HG02623 (cell line): ENCODE measurements around the gene RASAL1.
A peak's percentile ranks its signal among the peaks of the same experiment; 100 is the strongest.

ENCODE experiments used
- ATAC-seq: cut with Tn5 transposase; IDR thresholded peaks from one replicate; pipeline ENCODE4 v1.9.1; 2021; ENCODE audit warnings: moderate library complexity; ENCODE audit not compliant: unreplicated experiment

The RASAL1 gene

DNA sequence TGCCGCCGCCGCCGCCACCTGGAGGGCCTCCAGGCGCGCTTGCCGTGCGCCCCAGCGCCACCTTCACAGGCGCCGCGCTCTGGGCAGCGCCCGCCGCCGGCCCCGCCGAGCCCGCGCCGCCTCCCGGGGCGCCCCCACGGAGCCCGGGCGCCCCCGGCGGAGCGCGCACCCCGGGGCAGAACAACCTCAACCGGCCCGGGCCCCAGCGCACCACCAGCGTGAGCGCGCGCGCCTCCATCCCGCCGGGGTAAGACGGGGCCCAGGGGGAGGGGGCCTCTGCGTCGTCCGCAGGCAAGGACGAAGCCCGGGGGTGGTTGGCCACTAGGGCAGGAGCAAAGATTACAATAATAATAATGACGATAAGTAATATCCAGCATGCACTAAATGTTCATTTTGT, 57.7 kb downstream of the RASAL1 start:
- no peak for ATAC-seq

DNA sequence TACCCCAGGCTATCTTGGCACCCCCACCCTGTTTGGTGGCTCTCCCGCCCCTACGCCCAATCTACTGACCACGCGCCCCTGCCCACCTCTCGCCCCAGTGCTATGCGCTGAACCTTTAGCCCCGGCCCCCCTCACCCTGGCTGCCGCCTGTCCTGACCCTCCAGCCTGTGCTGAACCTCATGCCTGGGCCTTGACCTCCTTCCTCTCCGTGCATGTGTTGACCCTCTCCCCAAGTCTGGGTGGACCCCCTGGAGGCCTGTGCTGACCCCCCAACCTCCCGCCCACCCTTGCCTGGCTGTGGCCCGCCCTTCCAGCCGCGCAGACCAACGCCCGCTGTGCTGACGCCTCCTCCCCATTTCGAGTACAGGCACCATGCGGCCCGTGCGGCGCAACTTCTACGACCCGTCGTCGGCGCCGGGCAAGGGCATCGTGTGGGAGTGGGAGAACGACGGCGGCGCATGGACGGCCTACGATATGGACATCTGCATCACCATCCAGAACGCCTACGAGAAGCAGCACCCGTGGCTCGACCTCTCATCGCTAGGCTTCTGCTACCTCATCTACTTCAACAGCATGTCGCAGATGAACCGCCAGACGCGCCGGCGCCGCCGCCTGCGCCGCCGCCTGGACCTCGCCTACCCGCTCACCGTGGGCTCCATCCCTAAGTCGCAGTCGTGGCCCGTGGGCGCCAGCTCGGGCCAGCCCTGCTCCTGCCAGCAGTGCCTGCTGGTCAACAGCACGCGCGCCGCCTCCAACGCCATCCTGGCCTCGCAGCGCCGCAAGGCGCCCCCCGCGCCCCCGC, 58.3 kb downstream of the RASAL1 start:
- no peak for ATAC-seq

DNA sequence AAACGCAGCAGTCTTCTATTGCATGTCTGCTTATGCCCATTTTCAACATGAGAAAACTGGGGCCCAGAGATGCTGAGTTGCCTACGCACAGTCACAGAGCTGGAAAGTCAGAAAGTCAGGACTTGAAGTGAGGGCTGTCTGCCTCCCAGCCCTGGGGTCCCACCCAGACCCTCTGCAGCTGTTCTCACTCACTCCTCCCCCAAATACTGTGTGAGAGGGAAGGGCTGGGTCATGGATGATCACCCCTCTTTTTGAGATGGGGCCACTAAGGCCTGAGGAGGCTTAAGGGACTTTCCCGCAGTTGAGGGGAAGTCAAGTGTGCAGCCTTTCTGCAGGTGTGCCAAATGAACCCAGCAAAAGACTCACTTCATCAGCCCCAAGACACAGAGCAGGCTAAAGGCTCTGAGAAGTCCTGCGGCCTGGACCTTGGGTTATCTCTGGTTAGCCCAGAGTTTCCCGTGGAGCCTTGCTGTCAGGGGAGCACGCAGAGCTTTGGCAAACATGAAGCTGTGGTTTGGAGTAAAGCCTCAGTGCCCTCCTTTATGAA, 60.4 kb downstream of the RASAL1 start:
- peak; percentile 83 for ATAC-seq

DNA sequence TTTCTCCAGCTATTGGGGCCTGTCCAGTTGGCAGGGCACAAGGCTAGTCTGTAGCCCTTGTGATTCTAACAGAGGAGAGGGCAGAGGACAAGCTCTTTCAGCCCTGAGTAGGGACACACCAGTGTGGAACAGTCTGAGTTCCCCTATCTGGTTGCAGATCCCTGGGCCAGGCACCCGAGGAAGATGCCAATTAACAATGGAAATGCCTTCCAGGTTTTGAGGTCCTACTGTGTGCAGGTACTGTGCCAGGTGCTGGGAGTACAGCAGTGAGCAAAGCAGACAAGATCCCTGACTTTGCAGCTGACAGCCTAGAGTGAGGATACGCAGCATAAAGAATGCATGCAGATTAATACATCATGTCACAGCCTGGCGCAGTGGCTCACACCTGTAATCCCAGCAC, 62.0 kb downstream of the RASAL1 start:
- ATAC-seq = no peak

DNA sequence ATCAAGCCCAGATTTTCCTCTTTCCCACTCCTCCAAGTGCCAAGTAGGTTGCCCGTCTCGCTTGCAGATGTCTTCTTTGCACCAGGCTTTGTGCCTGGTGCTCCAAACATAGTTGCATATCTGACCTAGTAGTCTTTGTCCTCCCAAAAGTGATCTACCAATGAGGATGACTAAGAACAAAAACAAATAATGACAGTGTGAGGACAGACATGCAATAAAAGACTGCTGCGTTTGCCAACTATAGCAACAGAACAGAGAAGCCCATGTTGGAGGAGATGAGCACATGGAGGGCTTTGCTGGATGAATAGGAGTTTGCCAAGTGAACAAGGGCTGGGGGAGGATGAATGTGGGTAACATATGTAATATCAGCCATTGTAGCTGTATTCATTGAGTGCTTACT, 63.4 kb downstream of the RASAL1 start:
- ATAC-seq = no peak

DNA sequence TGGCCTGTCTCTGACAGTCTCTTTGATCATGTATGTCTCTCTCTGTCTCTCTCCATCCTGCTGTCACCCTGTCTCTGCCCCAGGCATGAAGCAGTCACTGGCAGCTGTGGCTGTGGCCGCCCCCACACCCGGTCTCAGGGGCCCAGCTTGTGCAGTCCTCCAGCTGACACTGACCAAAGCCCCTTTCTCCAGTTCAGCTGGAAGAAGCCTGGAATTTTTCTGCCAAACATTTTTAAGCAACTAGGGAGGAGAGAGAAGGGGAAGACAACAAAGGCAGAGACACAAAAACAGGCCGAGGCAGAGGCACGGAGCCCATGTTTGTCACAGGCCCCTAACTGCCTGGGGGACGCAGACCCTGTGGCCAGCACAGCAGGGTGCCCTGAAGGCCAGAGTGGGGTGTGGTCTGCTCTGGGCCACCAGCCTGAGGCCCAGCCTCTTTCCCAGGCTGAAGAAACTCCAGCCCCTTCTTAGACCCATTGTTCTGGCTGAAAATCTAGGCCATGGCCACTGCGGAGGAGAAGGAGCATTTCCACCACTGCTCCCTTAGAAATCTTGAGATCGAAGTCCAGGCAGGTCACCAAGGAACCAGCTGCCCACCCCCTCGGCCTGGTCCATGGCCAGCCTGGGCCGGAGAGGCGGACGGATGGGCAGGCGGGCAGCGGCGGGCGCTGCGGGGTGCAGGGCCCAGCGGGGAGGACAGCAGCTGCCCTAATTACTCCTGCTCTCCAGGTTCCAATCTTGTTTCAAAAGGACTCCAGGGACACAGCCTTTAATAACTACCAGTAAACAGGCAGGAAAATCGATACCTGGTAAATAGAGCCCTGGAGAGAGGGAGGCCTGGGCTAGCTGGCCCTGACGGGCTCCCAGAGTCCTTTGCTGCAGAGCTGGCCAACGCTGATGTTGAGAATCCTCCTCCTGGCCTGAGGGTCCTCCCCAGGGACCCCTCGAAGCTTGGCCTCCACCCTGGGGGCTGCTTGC, 64.1 kb downstream of the RASAL1 start:
- ATAC-seq = no peak

DNA sequence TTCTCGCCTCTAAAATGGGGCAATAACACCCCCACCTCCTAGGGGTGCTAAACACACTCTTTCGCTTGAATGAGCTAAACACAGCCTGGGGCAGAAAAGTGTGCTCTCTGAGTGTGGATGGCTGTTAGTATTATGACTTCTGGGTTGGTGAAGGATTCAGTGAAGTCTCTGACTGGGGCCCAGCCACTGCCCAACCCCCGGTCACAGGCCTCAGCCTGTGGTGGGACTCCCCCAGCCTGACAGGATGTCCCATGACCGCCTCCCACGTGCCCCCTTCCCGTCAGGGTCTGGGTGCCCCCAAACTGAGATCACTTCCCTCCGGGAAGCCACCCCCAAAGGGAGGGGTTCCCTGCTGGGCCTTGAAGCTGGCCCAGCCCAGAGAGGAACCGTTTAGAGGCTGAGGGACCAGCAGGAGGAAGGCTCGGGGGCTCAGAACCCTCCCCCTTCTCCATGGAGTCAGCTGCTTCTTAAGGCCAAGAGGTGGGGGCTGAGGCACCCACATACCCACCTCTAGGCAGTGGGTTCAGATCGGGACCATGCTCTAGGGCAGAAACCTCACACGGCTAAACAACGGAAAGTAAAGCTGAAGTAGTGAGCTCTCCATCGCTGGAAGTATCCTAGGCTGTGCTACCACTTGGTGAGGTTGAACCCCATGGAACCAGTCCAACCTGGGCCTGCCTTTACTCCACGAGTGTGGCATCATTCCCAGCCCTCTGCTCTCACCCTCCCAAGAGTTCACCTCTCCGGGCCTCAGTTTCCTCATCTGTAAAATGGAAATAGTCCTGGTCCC, 65.2 kb downstream of the RASAL1 start:
- ATAC-seq = no peak

DNA sequence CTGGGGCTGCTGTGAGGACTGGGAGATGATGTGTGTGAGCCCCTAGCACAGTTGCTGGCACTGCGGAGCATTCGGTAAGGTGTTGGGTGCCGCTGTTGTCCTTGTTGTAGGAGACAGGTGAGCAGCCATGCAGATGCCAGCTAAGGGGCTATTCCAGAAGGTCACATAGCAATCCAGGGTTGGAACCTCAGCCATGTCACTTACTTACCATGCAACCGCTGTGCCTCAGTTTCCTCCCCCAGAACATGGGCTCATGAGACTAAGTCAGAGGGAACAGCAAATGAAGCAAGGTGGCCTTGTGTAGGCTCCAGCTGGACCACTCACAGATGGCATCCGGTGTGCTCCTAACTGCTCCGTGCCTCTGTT, 65.8 kb downstream of the RASAL1 start:
- no peak for ATAC-seq

DNA sequence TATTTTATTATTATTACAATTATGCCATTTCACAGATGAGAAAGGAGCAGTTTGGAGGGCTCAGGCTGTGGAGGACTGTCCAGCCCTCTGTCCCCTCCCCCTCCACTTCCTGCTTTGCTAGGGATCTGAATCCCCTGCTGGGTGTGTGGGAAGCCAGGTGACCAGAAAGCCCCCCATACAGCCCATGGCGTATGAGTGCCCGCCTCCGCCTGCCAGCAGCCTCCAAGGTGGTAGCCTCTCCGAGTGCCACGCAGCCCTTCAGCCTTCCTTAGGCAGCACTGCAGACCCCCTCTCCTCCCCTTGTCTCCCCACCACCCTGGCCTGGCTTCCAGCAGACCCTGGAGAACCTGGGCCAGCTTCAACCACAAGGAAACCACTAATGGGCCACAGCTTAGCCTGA, 66.4 kb downstream of the RASAL1 start:
- no peak for ATAC-seq

DNA sequence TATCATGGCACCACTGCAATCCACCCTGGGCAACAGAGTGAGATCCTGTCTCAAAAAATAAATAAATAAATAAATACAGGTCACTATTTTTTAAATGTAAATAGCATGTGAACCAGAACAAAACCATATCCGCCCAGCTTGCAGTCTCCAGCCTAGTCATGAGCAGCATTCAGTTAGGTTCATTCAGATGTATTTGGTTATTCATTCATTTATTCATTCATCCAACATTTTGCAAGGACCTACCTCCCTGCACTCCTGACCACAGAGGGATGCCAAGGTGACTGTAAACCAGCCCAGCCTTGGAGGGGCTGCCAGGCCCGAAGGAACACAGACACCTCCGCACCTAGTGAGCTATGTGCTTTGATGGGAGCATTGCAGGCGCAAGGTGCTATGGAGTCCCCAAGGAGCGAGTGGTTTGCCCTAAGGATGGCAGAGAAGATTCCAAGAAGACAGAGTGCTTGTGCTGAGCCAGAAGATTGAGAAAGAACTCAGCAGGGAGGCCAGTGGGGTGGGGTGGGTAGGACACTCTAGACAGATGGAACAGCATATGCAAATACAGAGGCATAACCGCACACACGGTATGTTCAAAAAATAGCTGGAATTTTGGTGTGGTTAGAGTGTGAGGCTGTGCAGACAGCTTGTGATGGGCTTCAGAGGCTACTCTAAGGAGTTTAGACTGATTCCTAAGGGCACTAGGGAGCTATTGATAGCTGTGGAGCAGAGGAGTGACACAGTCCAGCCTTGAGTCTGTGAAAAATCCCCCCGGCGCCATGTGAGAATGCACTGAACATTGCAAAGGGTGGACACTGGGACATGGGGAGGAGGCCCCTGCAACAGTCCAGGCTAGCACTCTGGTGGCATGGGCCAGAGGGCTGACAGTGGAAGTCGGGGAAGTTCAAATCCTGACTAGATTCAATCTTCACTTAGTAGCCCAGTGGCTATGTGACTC, 67.3 kb downstream of the RASAL1 start:
- ATAC-seq = no peak

DNA sequence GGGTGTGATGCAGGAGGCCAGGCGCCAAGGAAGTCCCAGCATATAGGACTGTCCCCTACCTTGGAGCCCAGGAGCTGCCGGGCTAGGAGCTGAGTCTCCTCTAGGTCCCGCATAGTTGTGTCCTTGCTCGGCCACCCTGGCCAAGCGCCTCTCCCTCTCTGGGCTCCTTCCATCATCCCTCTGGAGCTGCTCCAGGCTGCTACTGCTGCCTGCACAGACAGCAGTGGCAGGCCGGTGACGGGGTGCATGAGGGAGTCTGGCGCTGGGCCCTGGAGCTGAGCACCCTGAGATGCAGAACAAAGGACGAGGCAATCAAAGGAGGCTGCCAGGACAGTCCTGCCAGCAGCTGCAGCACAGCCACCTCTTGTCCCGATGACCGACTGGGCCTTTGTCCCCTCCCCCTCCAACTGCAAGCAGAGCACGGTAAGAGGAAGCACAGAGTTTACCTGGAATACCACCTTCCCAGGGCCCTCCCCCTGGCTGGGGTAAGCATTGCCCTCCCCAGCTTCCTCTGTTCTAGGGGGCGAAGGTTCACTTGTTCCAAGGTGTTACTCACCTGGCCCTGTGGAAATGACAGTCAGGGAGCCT, 68.7 kb downstream of the RASAL1 start:
- no peak for ATAC-seq

DNA sequence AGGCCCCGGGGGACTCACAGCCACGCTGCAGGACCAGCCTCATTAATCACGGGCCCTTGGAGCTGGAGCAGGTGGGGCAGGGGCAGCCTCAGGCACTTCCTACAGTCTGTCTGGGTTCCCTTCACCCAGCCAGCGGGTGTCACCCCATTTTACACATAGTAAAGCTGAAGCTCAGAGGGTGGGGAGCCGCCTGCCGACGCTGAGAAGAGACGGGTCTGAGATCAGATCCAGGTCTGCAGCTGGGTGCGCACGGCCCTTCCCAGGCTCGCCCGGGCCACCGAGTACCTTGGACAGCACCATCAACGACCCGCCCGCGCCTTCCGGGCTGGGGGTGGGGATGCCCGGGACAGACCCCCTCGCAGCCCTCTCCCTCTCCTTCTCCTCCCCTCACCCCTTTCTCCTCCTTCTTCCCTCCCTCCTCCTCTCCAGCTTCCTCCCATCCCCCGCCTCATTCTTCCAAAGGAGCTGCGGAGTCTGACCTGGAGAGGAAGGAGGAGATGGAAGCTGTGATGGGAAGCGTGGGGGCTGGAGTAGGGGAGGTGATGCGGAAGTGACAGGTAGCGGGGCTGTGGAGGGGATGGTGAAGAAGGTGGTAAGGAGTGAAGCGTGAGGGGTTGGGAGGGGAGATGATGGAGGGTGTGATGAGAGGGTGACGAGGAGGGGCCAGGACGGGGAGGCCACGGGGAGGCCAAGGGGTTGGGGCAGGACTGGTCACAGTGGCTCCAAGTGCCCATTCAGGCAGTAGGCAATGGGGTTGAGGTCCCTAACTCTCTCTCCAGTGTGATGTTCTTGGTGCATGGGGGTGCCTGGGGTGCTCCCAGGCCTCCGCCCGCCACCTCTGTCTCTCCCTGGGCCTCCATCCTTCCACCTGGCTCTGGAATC, 70.2 kb downstream of the RASAL1 start:
- ATAC-seq = no peak

DNA sequence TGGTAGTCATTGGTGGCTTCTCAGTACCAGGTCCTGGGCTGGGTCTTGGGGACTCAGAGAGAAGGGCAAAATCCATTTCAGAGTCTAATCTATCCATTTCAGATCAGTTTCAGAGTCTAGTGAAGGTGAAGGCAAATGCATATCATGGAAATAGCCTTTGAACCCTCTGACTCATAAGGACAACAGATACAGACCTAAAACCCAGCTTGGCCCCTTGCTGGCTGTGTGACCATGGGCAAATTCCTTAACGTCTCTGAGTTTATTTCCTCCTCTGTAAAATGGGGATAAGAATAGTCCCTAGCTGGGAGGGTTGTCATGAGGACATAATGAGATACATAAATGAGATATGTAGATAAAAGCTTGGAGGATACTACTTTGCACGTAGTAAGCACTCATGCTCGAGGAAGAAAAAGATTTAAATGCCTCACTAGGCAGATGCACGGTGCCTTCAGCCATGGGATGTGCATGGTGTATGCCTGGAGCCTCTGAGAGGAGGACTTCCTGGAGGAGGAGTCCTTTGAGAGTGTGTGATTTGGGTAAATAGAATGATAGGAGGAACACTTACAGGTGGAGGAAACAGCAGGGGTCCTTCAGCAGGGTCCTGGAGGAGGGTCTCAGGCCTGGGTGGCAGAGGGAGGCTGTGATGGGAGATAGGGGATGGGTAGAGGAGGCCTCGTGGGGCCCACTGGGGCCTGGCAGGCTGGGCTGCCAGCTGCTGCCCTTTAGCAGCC, 71.0 kb downstream of the RASAL1 start:
- ATAC-seq = no peak

DNA sequence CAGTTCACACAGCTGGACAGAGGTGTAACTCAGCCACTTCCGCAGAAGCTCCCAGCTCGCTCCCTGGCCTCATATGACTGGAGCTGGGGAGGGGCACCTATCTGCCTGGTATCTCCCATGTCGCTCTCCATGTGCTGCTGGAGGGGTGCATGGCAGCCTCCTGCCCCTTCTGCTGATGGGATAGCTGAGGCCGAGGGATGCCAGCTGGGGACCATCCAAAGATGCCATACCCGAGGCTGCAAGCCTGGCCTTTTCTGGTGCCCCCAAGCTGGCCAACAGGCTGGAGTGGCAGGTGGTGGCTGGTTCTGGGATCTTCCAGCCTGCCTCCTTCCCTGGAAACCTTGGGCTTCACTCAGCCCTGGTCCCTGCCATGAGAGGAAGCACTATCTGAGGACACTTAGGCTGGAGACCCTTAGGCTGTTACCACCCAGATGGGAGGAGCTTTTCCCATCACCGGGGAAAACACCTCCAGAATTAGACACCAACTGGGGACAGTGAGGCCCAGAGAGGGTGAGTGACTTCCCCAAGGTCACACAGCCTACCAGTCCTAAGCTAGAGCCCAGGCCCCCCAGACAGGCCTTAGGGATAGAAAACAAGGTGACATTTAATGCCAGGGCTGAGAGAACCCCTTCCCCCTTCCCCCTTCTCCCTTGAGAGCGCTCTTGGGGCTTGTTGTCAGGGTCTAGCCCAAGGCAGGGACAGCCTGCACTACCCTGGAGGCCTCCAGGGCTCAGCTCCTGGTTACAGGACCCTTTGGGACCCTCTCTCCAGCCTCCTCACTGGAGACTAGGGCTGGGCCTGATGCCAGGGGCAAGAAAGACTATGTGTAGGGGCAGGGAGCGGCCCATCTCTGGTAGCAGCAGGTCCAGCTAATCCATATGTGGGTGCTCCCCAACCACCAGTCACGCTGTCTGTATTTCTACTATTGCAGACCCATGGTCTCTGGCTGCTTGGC, 71.9 kb downstream of the RASAL1 start:
- no peak for ATAC-seq

DNA sequence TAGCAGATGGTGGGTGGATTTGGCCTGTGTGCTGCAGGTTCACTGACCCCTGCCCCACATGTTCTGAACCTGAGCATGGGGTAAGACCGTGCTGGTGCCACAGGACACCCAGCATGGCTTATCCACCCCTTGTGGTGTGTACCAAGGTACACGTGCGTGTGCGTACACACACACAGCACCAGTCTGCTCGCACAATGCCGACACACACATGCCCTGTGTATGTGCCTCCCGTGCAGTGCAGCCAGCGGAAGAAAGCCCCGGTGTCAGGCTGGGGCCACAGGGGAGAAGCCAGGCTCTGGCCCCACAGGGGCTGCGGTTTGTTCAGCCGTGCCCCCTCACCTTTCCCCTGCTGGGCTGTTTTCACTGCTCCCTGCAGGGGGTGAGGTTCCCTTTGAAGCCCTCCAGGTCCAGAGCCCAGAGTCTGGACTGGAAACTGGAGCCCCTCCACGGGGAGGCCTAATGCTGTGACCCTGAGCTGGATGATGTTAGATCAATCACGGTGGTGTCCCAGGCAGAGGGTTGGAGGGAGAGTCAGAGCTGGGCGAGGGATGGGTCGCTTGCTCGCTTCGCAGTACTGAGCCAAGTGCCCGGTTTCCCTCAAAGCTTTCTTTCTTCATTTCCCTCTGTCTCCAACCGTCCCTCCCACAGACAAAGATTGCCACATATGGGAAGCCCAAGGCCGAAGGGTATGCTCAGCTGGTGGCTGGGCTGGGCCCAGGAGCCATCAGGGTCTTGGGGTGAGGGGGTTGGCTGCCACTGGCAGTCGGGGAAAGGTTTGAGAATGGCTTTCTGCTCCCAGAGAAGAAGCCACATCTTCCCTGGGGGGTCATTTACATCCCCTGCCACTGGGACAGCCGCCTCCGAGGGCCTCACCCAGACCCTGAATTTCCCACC, 72.8 kb downstream of the RASAL1 start:
- no peak for ATAC-seq
